Measurements from ENCODE around the gene TDRD3.
"Not testable (repeated sequence)": the region's sequence is repeated elsewhere in the genome, so short reads cannot be mapped to it uniquely, and the experiment has no call there.

The TDRD3 gene

GRCh38 chr13:60355056-60355455 is 42.0 kb upstream of the TDRD3 start:
- DNase-seq (ENCODE audit: low spot score): no peak
- no peak for TF ChIP-seq CTCF (IDR thresholded peaks at IDR 0.05; ENCODE audit: extremely low read depth, insufficient read depth, missing control alignments)
- in situ Hi-C loops (cut with MboI; ENCODE audit: low pct_unique_long_range_greater_than_20kb, low sequenced_read_pairs, unreplicated experiment): no loop called here

- no peak for TF ChIP-seq CTCF (IDR thresholded peaks at IDR 0.05; ENCODE audit: extremely low read depth, insufficient read depth, missing control alignments)
- in situ Hi-C loops (cut with MboI; ENCODE audit: low pct_unique_long_range_greater_than_20kb, low sequenced_read_pairs, unreplicated experiment): no loop called here
- no peak for DNase-seq (ENCODE audit: low spot score)
Measured at GRCh38 chr13:60356970-60357369, 40.0 kb upstream of the TDRD3 start.

GRCh38 chr13:60358453-60358852 is 38.6 kb upstream of the TDRD3 start:
- no peak for TF ChIP-seq CTCF (IDR thresholded peaks at IDR 0.05; ENCODE audit: extremely low read depth, insufficient read depth, missing control alignments)
- in situ Hi-C loops (cut with MboI; ENCODE audit: low pct_unique_long_range_greater_than_20kb, low sequenced_read_pairs, unreplicated experiment): no loop called here

DNA sequence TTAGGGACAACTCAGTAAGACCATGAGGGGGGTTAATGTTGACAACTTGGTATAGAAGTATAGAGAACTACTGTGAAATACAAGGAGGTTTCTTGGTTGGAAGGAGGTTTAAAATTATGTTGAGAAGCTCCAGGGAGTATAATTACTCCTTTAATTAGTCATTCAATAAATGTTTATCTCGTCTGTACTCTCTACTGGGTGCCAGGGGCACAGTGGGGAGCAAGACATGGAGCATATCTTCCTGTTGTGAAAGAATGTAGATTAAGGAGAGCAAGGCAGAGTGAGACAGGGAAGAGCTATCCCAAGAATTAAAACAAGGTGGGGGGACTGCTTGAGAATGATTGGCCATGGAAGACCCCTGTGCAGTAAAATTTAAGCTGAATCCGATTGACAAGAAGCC is 33.7 kb upstream of the TDRD3 start:
- in situ Hi-C loops (cut with MboI; ENCODE audit: low pct_unique_long_range_greater_than_20kb, low sequenced_read_pairs, unreplicated experiment): no loop called here
- no peak for DNase-seq (ENCODE audit: low spot score)
- no peak for TF ChIP-seq CTCF (IDR thresholded peaks at IDR 0.05; ENCODE audit: extremely low read depth, insufficient read depth, missing control alignments)

More at GRCh38 chr13:60358453-60358852, 38.6 kb upstream of the TDRD3 start:
- DNase-seq (ENCODE audit: low spot score): no peak

GRCh38 chr13:60369242-60369641 is 27.8 kb upstream of the TDRD3 start:
- no peak for DNase-seq (ENCODE audit: low spot score)
- peak; percentile 7 for TF ChIP-seq CTCF (IDR thresholded peaks at IDR 0.05; ENCODE audit: extremely low read depth, insufficient read depth, missing control alignments)
- in situ Hi-C loops (cut with MboI; ENCODE audit: low pct_unique_long_range_greater_than_20kb, low sequenced_read_pairs, unreplicated experiment): no loop called here

DNA sequence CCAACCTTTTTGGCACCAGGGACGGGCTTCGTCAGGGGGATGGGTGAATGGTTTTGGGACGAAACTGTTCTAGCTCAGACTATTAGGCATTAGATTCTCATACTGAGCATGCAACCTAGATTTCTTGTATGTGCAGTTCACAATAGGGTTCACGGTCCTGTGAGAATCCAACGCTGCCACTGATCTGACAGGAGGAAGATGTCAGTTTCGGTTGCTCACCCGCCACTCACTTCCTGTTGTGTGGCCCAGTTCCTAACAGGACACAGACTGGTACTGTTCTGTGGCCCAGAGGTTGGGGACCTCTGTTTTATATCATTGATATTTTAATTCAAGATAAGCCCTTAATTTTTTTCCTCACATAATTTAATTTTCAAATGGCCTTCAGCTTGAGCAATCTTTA is 26.7 kb upstream of the TDRD3 start:
- DNase-seq (ENCODE audit: low spot score): no peak
- in situ Hi-C loops (cut with MboI; ENCODE audit: low pct_unique_long_range_greater_than_20kb, low sequenced_read_pairs, unreplicated experiment): no loop called here
- TF ChIP-seq CTCF (IDR thresholded peaks at IDR 0.05; ENCODE audit: extremely low read depth, insufficient read depth, missing control alignments): no peak

DNA sequence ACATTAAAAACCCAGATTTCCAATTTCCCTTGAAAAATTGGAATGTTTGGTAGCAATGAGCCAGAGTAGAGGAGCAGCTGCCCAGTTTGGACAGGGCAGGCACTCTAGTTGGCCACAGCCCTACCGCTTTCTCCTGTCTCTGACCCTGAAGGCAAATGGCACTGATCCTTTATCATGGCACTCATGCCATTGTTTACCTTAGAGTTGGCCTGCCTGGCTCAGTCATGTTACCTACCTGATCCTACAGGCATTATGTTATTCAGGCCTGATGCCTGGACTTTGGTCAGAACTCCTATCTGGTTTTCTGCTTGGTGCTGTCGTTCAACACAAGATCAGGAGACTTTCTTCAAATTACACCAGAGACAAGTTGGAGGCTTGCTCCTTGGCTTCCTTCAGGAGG is 24.9 kb upstream of the TDRD3 start:
- DNase-seq (ENCODE audit: low spot score): no peak
- in situ Hi-C loops (cut with MboI; ENCODE audit: low pct_unique_long_range_greater_than_20kb, low sequenced_read_pairs, unreplicated experiment): no loop called here
- TF ChIP-seq CTCF (IDR thresholded peaks at IDR 0.05; ENCODE audit: extremely low read depth, insufficient read depth, missing control alignments): no peak

- in situ Hi-C loops (cut with MboI; ENCODE audit: low pct_unique_long_range_greater_than_20kb, low sequenced_read_pairs, unreplicated experiment); DNase-seq (ENCODE audit: low spot score): not testable (repeated sequence)
Measured at GRCh38 chr13:60379282-60379681, 17.7 kb upstream of the TDRD3 start.

Data from GM13977 (cell line).